HG03439 (cell line): ENCODE data around the gene ACTR5.

Experiments used
- ATAC-seq: cut with Tn5 transposase; IDR thresholded peaks from one replicate; pipeline ENCODE4 v1.9.1; 2021; ENCODE audit warnings: mild to moderate bottlenecking, moderate library complexity; ENCODE audit not compliant: unreplicated experiment

The ACTR5 gene

GRCh38 chr20:38748097-38748860, at the start of gene ACTR5:
Gene ACTR5 (plus strand): TSS chr20:38748460. CDS start chr20:38748479, 19 bp downstream.
- ATAC-seq: peak; percentile 88

DNA sequence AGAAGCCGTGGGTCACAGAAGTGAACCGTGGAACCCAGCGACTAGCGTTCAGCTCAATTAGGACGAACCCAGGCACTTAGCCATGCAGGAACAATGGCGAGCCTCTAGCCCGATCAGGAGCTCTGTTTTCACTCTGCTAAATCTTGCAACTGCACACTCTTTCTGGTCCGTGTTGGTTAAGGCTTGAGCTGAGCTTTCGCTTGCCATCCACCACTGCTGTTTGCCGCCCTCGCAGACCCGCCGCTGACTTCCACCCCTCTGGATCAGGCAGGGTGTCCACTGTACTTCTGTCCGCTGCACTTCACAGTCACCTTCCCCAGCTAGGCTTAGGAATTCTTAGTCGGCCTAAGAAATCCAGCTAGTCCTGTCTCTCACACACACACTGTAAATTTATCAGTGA, 49.7 kb upstream of the ACTR5 start:
- ATAC-seq: no peak

DNA sequence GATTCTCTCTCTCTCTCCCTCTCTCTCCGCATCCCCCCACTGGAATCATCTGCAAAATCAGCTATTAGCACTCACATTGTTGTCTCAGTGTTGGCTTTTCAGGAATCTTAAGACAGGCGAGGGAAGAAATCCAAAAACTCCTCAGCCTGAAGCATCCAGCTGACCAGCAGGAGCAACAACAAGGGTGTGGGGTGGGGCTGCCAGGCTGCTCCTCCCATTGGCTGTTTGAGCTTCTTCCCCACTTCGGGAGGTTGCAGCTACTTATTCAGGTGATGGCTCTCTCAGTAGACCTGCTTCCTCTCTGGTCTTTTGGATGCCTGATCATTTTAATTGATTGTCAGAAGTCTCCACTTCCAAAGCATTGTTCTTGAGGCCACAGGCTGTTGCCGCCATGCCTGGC, 48.1 kb upstream of the ACTR5 start:
- no peak for ATAC-seq

GRCh38 chr20:38700926-38701325, 47.3 kb upstream of the ACTR5 start:
- no peak for ATAC-seq

GRCh38 chr20:38703526-38703925, 44.7 kb upstream of the ACTR5 start:
- no peak for ATAC-seq

DNA sequence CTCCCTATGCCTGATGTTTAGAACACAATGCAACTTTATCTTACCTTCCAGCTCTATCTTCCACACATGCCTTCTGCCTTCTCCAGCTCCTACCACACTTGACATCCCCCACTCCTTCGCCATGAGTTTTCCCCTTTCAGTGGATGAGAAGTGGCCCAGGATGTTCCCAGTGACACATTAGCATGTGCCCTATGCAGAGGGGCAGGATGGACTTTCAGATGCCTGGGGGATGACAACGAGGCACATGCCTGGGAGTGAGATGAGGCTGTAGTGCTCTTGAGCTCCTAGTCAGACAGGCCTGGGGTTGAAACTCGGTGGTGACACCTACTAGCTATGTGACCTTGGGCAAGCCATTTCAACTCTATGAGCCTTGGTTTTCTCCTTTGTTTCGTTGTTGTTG, 44.1 kb upstream of the ACTR5 start:
- ATAC-seq: no peak

DNA sequence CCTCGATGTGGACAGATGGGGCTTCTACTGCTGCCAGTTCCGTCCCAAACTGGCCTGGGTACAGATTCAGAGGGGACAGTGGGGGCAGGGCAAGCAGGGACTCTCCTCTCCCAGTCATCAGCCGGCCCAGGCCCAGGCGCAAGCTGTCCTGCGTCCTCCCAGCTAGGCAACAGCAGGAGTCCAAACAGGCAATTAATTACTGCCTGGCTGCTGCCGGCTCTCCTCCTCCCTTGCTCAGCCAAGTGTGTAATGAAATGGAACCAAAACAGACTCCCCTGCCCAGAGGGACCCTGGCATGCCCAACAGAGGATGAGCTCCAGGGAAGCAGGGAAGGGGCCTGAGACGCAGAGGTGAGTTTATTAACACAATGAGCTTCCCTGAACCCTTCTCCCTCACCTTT, 41.8 kb upstream of the ACTR5 start:
- no peak for ATAC-seq

- ATAC-seq: no peak
These were observed 34.0 kb upstream of the ACTR5 start for GRCh38 chr20:38714308-38714707.

GRCh38 chr20:38715646-38716045, 32.6 kb upstream of the ACTR5 start:
- no peak for ATAC-seq

GRCh38 chr20:38722683-38723016, 25.6 kb upstream of the ACTR5 start:
- no peak for ATAC-seq

- ATAC-seq: no peak
These were observed 25.0 kb upstream of the ACTR5 start for GRCh38 chr20:38723017-38723847.

DNA sequence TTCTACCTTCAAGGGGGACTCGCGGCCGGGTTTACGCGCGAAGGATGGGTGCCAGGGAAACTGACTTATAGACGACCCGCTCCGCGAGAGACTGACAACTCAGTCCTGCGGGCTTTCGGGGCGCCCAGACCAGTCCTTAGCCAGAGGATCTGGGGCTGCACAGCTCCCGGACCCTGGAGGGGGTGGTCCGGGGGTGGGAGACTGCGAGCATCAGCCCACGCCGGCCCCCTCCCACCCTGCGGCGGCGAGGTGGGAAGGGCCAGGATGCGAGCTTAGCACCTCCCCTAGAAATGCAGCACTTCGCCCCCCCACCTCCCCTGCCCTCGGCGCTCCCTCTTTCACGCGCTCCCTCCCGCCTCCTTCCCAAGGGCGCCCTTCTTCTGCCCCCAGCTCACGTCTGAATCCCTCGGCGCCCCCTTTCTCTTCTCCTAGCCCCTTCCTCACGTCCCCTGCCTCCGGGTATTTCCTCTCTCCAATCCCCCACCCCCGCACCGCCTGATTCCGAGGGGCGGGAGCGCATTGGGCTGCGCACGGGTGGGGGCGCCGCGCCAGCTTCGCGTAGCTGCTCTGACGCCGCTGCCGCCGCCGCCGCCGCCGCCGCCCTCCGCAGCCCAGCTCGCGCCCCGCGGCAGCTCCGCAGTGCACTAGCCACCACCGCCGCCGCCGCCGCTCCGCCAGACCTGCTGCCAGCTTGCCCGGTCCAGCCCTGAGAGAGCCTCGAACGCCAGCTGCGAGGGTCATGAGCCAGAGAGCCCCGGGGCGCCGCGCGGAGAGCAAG, 24.2 kb upstream of the ACTR5 start, which contains the start of gene SLC32A1:
Gene SLC32A1 (plus strand): TSS at position 639 of the 778 bp plus-strand sequence. CDS start 239 bp downstream, outside the sequence.
- no peak for ATAC-seq

DNA sequence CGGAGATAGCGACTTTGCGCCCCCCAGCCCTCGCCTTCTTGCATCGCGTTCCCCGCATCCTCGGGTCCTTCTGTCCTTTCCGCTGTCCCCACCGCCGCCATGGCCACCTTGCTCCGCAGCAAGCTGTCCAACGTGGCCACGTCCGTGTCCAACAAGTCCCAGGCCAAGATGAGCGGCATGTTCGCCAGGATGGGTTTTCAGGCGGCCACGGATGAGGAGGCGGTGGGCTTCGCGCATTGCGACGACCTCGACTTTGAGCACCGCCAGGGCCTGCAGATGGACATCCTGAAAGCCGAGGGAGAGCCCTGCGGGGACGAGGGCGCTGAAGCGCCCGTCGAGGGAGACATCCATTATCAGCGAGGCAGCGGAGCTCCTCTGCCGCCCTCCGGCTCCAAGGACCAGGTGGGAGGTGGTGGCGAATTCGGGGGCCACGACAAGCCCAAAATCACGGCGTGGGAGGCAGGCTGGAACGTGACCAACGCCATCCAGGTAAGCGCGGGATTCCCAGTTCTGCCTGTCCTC, 23.6 kb upstream of the ACTR5 start:
- no peak for ATAC-seq

- ATAC-seq: no peak
These were observed 22.9 kb upstream of the ACTR5 start for GRCh38 chr20:38725148-38725901.

- ATAC-seq: no peak
These were observed 22.1 kb upstream of the ACTR5 start for GRCh38 chr20:38725931-38726803.

- ATAC-seq: no peak
These were observed 21.3 kb upstream of the ACTR5 start for GRCh38 chr20:38726804-38727606.

GRCh38 chr20:38727607-38728190, 20.6 kb upstream of the ACTR5 start:
- no peak for ATAC-seq

GRCh38 chr20:38728191-38728781, 20.0 kb upstream of the ACTR5 start:
- no peak for ATAC-seq
